T-helper 2 cell treated with Interferon-gamma antibody and Interleukin-4, amounts not matched to agents 5 μg/mL and 100 μg/mL, for 36 hours (primary cell): ENCODE results near the gene GARIN1A.
"Not testable (repeated sequence)": the region's sequence is repeated elsewhere in the genome, so short reads cannot be mapped to it uniquely, and the experiment has no call there.

Experiments used
- DNase-seq: peaks from one replicate; pipeline ENCODE4 v3.0.0; 2021; ENCODE audit warnings: low spot score
- H3K27ac Mint-ChIP-seq: one replicate; pipeline ENCODE4 v1.8.0; 2021; ENCODE audit warnings: mild to moderate bottlenecking, mixed read lengths
- H3K27me3 Mint-ChIP-seq: one replicate; pipeline ENCODE4 v1.8.0; 2021; ENCODE audit warnings: low read depth, mixed read lengths
- H3K36me3 Mint-ChIP-seq: one replicate; pipeline ENCODE4 v1.8.0; 2021; ENCODE audit warnings: low read depth, mixed read lengths
- H3K4me1 Mint-ChIP-seq: one replicate; pipeline ENCODE4 v1.8.0; 2021; ENCODE audit warnings: low read depth, mixed read lengths
- H3K4me3 Mint-ChIP-seq: one replicate; pipeline ENCODE4 v1.8.0; 2022; ENCODE audit warnings: mild to moderate bottlenecking, moderate library complexity, mixed read lengths
- H3K9me3 Mint-ChIP-seq: one replicate; pipeline ENCODE4 v1.8.0; 2021; ENCODE audit warnings: mixed read lengths

GARIN1A gene

DNA sequence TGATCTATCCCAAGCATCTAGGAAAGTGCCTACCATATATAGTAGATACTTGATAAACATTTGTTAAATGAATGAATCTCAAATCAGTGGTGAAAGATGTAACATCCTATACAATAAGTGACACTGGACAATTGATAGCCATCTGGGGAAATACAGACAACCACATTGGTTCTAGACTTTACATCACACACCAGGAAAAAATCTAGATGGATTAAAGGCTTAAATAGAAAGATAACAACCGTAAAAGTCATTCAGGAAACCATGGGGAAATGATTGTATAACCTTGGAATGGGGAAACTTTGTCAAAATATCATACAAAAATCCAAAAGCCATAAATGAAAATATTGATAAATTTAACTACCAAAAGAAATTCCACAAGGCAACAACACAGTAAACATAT lies 7.0 kb upstream of the GARIN1A start:
- H3K4me3 Mint-ChIP-seq, result no peak overlapping the region

DNA sequence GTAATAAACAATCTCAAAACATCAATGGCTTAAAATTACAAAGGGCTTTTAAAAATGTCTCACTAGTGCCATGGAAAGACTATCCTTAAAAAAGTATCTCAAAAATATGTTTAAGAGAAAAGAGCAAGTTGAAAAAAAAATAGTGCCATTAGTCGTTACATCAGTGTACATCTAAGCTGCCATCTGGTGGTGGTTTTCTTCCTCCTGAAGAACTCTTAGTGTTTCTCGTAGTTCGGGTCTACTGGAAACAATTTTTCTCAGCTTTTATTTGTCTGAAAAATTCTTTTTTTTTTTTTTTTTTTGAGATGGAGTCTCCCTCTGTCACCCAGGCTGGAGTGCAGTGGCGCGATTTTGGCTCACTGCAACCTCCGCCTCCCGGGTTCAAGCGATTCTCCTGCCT lies 5.9 kb upstream of the GARIN1A start:
- Mint-ChIP-seq H3K4me3 (no peak overlapping the region), H3K27me3 (no peaks in the 10 kb centered on the region), H3K36me3 (peaks cover 14% of the 10 kb centered on the region), H3K9me3 (peaks cover 14% of the 10 kb centered on the region), H3K27ac (no peak overlapping the region), H3K4me1 (no peaks in the 10 kb centered on the region)
- no peak for DNase-seq

More for the DNA sequence above, 7.0 kb upstream of the GARIN1A start:
- H3K27ac Mint-ChIP-seq, result no peak overlapping the region
- DNase-seq, result no peak
- H3K27me3 Mint-ChIP-seq, result no peaks in the 10 kb centered on the region
- peaks cover 24% of the 10 kb centered on the region for H3K9me3 Mint-ChIP-seq
- peaks cover 20% of the 10 kb centered on the region for H3K36me3 Mint-ChIP-seq
- H3K4me1 Mint-ChIP-seq, result no peaks in the 10 kb centered on the region

DNA sequence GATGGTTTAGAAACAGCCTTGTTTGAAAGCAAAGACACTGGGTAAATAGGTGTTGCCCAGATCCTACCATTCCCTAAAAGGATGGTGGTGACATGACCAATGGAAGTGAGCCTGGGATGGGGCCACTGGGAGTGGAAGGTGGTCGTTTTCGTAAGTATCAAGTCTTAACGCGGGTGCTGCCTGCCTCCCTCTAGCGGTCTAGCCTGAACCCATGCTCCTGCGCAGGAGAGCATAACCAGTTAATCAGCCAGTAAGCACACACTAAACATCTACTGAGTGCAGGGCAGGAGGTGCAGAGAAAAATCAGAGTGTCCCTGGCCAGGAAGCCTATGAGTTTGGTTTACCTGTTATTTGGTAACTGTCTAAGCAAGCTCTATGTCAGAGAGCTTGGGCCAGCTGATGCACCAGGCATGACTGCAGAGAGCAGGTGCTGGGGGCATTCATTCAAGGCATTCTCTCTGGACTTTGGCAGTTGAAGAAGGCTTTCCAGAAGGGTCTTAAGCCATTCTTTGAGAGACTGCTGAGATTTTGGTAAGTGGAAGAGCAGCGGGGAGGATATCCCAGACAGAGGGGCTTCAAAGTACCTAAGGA lies 930 bp downstream of the GARIN1A start:
- no peaks in the 10 kb centered on the region for H3K36me3 Mint-ChIP-seq
- no peaks in the 10 kb centered on the region for H3K4me1 Mint-ChIP-seq
- DNase-seq, result no peak

DNA sequence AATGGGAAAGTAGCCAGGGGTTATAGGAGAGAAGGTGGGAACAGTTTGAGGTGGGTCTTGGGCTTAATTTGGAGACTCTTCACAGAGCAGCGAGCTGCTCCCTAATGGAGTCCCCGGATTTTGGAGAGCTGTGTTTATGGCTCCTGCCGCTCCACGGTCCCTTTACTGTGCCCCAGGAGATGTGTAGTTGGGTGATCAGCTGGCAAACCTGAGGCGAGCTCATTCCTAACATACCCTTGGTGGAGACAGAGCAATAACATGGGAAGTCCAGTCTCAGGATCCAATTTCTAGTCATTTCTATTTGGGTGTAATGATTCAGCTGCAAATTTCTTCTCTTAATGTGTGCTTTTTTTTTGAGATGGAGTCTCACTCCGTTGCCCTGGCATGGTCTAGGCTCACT lies 1.5 kb downstream of the GARIN1A start:
- DNase-seq, result no peak
- Mint-ChIP-seq H3K36me3 (no peaks in the 10 kb centered on the region), H3K27me3 (peaks cover 11% of the 10 kb centered on the region), H3K9me3 (no peaks in the 10 kb centered on the region), H3K4me3 (no peak overlapping the region), H3K4me1 (no peaks in the 10 kb centered on the region), H3K27ac (no peak overlapping the region)

More for the DNA sequence above, 930 bp downstream of the GARIN1A start:
- Mint-ChIP-seq H3K27me3 (peaks cover 11% of the 10 kb centered on the region), H3K9me3 (no peaks in the 10 kb centered on the region), H3K4me3 (no peak overlapping the region), H3K27ac (no peak overlapping the region)

DNA sequence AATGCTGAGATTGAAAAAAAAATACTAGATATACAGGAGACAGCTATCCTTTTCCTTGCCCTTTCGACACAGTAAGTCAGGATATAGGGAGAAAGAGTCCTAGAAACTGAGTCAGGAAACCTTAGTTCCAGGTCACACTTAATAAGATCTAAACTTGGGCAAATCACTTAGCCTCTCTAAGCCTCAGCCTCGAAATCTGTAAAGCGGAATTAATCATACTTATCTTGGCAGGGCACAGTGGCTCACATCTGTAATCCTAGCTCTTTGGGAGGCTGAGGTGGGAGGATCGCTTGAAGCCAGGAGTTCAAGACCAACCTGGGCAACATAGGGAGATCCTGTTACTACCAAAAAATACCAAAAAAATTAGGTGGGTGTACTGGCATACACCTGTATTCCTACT lies 4.6 kb downstream of the GARIN1A start:
- DNase-seq, result no peak
- H3K4me3 Mint-ChIP-seq, result no peak overlapping the region
- no peaks in the 10 kb centered on the region for H3K4me1 Mint-ChIP-seq
- no peak overlapping the region for H3K27ac Mint-ChIP-seq
- H3K9me3 Mint-ChIP-seq, result no peaks in the 10 kb centered on the region
- H3K27me3 Mint-ChIP-seq, result peaks cover 11% of the 10 kb centered on the region
- no peaks in the 10 kb centered on the region for H3K36me3 Mint-ChIP-seq

DNA sequence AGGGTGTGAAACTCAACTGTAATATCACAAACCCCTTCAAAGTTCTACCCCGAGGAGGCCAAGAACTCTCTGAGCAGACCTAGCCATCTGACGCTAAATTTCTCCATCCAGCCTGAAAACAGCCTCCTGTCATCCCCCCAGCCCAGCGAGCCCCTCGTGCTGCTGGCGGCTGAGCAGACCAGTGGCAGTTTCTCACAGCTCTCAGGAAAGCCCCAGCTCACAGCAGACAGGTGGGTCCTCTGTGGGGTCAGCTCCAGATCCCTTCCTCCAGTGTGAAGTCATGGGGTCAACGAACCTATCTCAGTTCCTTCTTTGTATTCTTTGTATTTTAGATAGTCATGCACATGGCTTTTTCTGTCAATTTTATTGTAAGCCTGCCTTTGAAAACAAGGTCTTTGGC lies 7.8 kb downstream of the GARIN1A start:
- DNase-seq, result no peak
- no peaks in the 10 kb centered on the region for H3K9me3 Mint-ChIP-seq
- no peak overlapping the region for H3K4me3 Mint-ChIP-seq
- no peaks in the 10 kb centered on the region for H3K36me3 Mint-ChIP-seq
- H3K27me3 Mint-ChIP-seq, result no peaks in the 10 kb centered on the region
- no peaks in the 10 kb centered on the region for H3K4me1 Mint-ChIP-seq
- H3K27ac Mint-ChIP-seq, result no peak overlapping the region

DNA sequence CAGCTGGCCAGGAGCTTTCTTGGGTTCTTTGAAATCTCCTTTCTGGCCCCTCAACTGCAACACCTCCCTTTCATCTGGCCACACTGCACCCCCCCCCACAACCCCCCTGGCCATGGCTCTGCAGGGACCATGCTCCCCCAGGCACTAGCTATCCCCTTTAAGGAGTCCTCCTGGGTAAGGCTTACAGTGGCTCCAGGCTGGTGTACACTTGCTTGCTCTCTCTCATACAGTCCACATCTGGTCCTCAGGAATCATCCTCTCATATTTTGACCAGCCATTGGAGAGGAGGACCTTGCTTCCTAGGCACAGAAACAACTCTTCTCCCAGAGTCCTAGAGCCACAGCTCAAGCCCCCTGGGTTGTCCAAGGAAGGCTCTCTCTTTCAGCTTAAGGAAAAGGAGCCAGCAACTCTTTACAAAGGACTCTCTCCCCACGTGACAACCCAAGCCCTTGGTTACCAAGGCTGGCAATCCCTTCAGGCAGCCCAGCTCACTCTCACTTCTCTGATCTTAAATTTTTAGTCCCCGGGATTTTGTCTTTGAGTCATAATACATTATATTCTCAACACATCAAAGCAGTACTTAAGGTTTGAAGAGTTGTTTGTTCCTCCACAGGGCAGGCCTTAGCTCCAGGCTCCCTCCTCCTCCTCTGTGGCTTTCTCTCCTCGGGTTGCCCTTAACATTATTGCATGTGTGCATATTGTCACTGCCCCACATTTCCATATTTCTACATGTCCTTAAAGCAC lies 9.9 kb downstream of the GARIN1A start:
- Mint-ChIP-seq H3K9me3 (no peaks in the 10 kb centered on the region), H3K36me3 (no peaks in the 10 kb centered on the region), H3K27ac (no peak overlapping the region), H3K4me3 (no peak overlapping the region), H3K4me1 (no peaks in the 10 kb centered on the region), H3K27me3 (no peaks in the 10 kb centered on the region)
- no peak for DNase-seq

DNA sequence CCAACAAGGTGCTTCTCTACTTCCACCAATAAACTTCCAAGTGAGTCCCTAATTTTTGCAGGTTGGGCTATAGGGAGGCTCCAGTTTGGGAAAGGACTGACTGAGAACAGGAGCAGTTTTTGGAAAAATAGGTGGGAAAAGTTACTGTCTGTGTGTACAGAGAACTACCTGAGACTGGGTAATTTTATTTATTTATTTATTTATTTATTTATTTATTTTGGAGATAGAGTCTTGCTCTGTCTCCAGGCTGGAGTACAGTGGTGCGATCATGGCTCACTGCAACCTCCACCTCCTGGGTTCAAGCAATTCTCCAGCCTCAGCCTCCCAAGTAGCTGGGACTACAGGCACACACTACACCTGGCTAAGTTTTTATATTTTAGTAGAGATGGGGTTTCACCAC lies 11.2 kb downstream of the GARIN1A start:
- H3K4me3 Mint-ChIP-seq, H3K27me3 Mint-ChIP-seq, H3K27ac Mint-ChIP-seq, DNase-seq, H3K4me1 Mint-ChIP-seq, H3K36me3 Mint-ChIP-seq, H3K9me3 Mint-ChIP-seq: not testable (repeated sequence)

DNA sequence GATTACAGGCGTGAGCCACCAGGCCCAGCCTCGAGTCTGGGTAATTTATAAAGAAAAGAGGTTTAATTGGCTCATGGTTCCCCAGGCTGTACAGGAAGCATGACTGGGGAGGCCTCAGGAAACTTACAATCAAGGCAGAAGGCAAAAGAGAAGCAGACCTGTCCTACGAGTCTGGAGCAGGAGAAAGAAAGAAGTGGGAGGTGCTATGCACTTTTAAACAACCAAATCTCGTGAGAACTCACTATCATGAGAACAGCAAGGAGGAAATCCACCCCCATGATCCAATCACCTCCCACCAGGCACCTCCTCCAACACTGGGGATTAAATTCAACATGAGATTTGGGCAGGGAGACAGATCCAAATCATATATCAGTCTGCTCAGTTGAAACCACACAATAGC lies 11.6 kb downstream of the GARIN1A start:
- H3K27ac Mint-ChIP-seq, H3K4me3 Mint-ChIP-seq, H3K27me3 Mint-ChIP-seq, DNase-seq, H3K36me3 Mint-ChIP-seq, H3K4me1 Mint-ChIP-seq, H3K9me3 Mint-ChIP-seq: not testable (repeated sequence)

DNA sequence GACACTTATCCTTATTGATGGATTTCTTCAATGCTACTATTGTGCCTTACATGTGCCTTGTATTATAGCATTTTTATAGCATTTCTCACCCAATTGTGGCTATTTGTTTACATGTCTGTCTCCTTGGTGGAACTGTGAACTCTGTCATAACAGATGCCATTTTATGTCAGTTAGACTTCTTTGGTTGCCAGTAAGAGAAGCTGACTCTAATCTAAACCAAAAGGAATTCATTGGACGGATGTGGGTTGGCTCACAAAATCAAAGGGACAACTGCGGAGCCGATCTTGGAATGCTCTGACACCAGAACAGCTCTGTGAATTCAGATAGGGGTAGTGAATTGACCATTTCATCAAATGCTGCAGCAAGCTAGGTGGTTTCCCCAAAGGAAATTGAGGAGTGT lies 15.0 kb downstream of the GARIN1A start:
- H3K36me3 Mint-ChIP-seq, result no peaks in the 10 kb centered on the region
- H3K27me3 Mint-ChIP-seq, result peaks cover 7% of the 10 kb centered on the region
- no peak overlapping the region for H3K27ac Mint-ChIP-seq
- H3K4me3 Mint-ChIP-seq, result no peak overlapping the region
- no peaks in the 10 kb centered on the region for H3K9me3 Mint-ChIP-seq
- no peak for DNase-seq
- H3K4me1 Mint-ChIP-seq, result no peaks in the 10 kb centered on the region

DNA sequence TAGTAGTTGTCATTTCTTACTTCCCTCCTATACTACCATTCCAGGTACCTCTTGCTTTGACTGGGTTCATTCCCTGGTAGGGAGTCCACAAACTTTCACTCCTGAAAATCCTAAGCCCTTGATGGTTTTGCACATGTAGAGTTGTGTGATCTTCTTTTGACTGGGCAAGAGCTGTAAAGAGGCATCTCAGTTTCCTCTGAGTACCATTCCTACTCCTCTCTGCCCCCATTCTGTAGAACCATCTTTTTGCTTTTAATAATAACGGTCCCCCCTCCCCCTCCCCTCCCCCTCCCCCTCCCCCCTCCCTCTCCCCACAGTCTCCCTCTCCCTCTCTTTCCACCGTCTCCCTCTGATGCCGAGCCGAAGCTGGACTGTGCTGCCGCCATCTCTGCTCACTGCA lies 16.4 kb downstream of the GARIN1A start:
- no peak for DNase-seq
- no peaks in the 10 kb centered on the region for H3K4me1 Mint-ChIP-seq
- no peaks in the 10 kb centered on the region for H3K9me3 Mint-ChIP-seq
- H3K36me3 Mint-ChIP-seq, result no peaks in the 10 kb centered on the region
- no peak overlapping the region for H3K4me3 Mint-ChIP-seq
- peaks cover 12% of the 10 kb centered on the region for H3K27me3 Mint-ChIP-seq
- H3K27ac Mint-ChIP-seq, result no peak overlapping the region

DNA sequence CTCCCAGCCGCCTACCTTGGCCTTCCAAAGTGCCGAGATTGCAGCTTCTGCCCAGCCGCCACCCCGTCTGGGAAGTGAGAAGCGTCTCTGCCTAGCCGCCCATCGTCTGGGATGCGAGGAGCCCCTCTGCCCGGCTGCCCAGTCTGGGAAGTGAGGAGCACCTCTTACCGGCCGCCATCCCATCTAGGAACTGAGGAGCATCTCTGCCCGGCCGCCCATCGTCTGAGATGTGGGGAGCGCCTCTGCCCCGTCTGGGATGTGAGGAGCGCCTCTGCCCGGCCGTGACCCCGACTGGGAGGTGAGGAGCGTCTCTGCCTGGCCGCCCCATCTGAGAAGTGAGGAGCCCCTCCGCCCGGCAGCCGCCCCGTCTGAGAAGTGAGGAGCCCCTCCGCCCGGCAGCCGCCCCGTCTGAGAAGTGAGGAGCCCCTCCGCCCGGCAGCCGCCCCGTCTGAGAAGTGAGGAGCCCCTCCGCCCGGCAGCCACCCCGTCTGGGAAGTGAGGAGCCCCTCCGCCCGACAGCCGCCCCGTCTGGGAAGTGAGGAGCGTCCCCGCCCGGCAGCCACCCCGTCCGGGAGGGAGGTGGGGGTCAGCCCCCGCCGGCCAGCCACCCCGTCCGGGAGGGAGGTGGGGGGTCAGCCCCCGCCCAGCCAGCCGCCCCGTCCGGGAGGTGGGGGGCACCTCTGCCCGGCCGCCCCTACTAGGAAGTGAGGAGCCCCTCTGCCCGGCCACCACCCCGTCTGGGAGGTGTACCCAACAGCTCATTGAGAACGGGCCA lies 17.3 kb downstream of the GARIN1A start:
- DNase-seq, H3K4me3 Mint-ChIP-seq, H3K4me1 Mint-ChIP-seq, H3K27ac Mint-ChIP-seq, H3K9me3 Mint-ChIP-seq, H3K36me3 Mint-ChIP-seq: not testable (repeated sequence)
- H3K27me3 Mint-ChIP-seq, result peaks cover 12% of the 10 kb centered on the region

DNA sequence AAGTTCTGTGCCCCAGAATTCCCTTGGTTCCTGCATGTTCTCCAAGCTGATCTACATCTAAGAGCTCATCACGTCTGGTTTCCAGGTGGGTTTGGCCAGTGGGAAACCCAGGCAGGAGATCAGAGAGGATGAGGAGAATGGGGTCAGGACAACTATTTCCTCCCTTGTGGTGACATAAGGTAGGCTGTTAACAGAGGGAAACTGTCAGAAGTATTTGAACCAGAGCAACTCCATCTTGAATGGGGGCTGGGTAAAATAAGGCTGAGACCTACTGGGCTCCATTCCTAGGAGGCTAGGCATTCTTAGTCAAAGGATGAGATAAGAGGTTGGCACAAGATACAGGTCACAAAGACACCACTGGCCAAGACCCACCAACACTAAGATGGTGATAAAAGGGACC lies 19.1 kb downstream of the GARIN1A start:
- no peak for DNase-seq
- no peaks in the 10 kb centered on the region for H3K36me3 Mint-ChIP-seq
- peaks cover 21% of the 10 kb centered on the region for H3K27me3 Mint-ChIP-seq
- no peaks in the 10 kb centered on the region for H3K9me3 Mint-ChIP-seq
- H3K4me1 Mint-ChIP-seq, result no peaks in the 10 kb centered on the region
- H3K4me3 Mint-ChIP-seq, result no peak overlapping the region
- no peak overlapping the region for H3K27ac Mint-ChIP-seq

DNA sequence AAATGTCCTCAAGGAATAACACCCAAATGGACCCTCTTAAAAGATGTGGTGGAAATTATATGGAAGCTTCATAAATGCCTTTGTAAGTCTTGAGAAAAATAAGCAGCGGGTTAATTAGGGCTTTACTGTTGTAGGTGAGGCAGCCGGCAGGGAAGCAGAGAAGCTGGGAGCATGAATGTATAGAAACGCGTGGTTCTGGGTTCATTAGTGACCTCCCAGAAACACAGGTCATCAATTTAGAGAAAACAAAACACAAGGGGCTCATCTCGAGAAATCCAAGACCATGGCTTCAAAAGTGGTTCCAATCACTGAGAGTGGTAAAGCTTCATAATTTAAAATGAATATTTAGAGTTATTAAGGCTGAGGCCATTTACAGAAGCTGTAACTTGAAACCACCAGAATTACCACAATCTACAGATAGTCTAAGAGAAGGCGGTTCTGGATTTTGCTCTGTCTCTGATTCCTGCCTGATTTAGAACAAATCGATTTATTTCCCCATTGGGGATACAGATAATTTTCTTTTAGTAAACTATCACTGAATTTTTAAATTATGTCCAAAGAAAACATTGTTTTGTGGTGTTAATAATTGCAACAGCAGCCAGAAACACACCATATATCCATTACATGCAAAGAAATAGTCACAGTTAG lies 20.7 kb downstream of the GARIN1A start:
- Mint-ChIP-seq H3K36me3 (no peaks in the 10 kb centered on the region), H3K4me3 (no peak overlapping the region), H3K27ac (no peak overlapping the region), H3K27me3 (peaks cover 36% of the 10 kb centered on the region), H3K9me3 (no peaks in the 10 kb centered on the region), H3K4me1 (peaks cover 4% of the 10 kb centered on the region)
- no peak for DNase-seq
